ENCODE measurements around the gene SNX8. TPM values are rescaled to one million over a fixed set of nuclear protein-coding genes. Genes with fewer than 3 reads are reported as not detected.

SNX8 gene
- total RNA-seq, 1 experiment from 2014 or later = 86.6 TPM

- no peak for TF ChIP-seq CTCF (IDR thresholded peaks at IDR 0.05; ENCODE audit: insufficient read depth in 1 of 2, low read depth in 1 of 2, low read length in 1 of 2, severe bottlenecking in 1 of 2, unreplicated experiment in 1 of 2)
- no peaks in the 10 kb centered on the region for H3K27me3 Mint-ChIP-seq (ENCODE audit: insufficient read depth, unreplicated experiment)
- peaks cover 30% of the 10 kb centered on the region for H3K36me3 Mint-ChIP-seq (ENCODE audit: insufficient read depth, unreplicated experiment)
- H3K4me1 Mint-ChIP-seq (ENCODE audit: low read depth, unreplicated experiment) = no peaks in the 10 kb centered on the region
- no TSS peak for BruUV-seq (replicated peaks)
- Histone ChIP-seq H3K27me3 (replicated peaks; ENCODE audit: control insufficient read depth, insufficient read depth, low read length) (no peaks in the 10 kb centered on the region), H3K9me3 (no peaks in the 10 kb centered on the region), H3K4me3 (ENCODE audit: low read depth, low read length) (no peak overlapping the region), H3K36me3 (ENCODE audit: control insufficient read depth, insufficient read depth, low read length) (no peaks in the 10 kb centered on the region; the same call in 1 of the 2 replicates), H3K4me1 (no peaks in the 10 kb centered on the region)
- CTCF ChIA-PET = no interaction called here
- H3K4me3 Mint-ChIP-seq (ENCODE audit: unreplicated experiment) = no peak overlapping the region
- intact Hi-C loops (cut with micrococcal nuclease; ENCODE audit: unreplicated experiment) = no loop called here
- POLR2A ChIA-PET = no interaction called here
- DNase-seq = no peak
- H3K27ac Mint-ChIP-seq (ENCODE audit: unreplicated experiment) = no peak overlapping the region
- H3K9me3 Mint-ChIP-seq (ENCODE audit: unreplicated experiment) = no peaks in the 10 kb centered on the region
These were observed 62.9 kb downstream of the SNX8 start for GRCh38 chr7:2251381-2251780.

- intact Hi-C loops (cut with micrococcal nuclease; ENCODE audit: unreplicated experiment) = no loop called here
- H3K27me3 Mint-ChIP-seq (ENCODE audit: insufficient read depth, unreplicated experiment) = no peaks in the 10 kb centered on the region
- ChIA-PET CTCF (interaction anchor here (1.3 kb wide), 1 partner anchor 98 kb away, joined by 5 read pairs; no protein-coding TSS in a partner anchor), POLR2A (interaction anchor here (0.6 kb wide), 1 partner anchor 17 kb away, joined by 3 read pairs; the partner anchor contains the start of gene MAD1L1)
- no peaks in the 10 kb centered on the region for H3K27me3 ChIP-seq (replicated peaks; ENCODE audit: control insufficient read depth, insufficient read depth, low read length)
- no peaks in the 10 kb centered on the region for H3K9me3 ChIP-seq
- peaks cover 20% of the 10 kb centered on the region for H3K36me3 Mint-ChIP-seq (ENCODE audit: insufficient read depth, unreplicated experiment)
- no peaks in the 10 kb centered on the region; the same call in 1 of the 2 replicates for H3K36me3 ChIP-seq (ENCODE audit: control insufficient read depth, insufficient read depth, low read length)
- no peaks in the 10 kb centered on the region for H3K4me1 Mint-ChIP-seq (ENCODE audit: low read depth, unreplicated experiment)
- TF ChIP-seq CTCF (IDR thresholded peaks at IDR 0.05; ENCODE audit: insufficient read depth in 1 of 2, low read depth in 1 of 2, low read length in 1 of 2, severe bottlenecking in 1 of 2, unreplicated experiment in 1 of 2) = no peak
- no peak overlapping the region for H3K27ac Mint-ChIP-seq (ENCODE audit: unreplicated experiment)
- no peaks in the 10 kb centered on the region for H3K9me3 Mint-ChIP-seq (ENCODE audit: unreplicated experiment)
- BruUV-seq (replicated peaks) = no TSS peak
- no peak for DNase-seq
- H3K4me3 Mint-ChIP-seq (ENCODE audit: unreplicated experiment) = no peak overlapping the region
- no peak overlapping the region for H3K4me3 ChIP-seq (ENCODE audit: low read depth, low read length)
- no peaks in the 10 kb centered on the region for H3K4me1 ChIP-seq
These were observed 64.4 kb downstream of the SNX8 start for GRCh38 chr7:2249744-2250323.

- POLR2A ChIA-PET = interaction anchor here (0.6 kb wide), 2 partner anchors 16 to 36 kb away, joined by 3 to 4 read pairs; partner anchors contain the start of gene MAD1L1
- peaks cover 6% of the 10 kb centered on the region for H3K4me1 Mint-ChIP-seq (ENCODE audit: low read depth, unreplicated experiment)
These were observed 65.1 kb downstream of the SNX8 start for GRCh38 chr7:2248984-2249694.

More at GRCh38 chr7:2248984-2249694, 65.1 kb downstream of the SNX8 start:
- Histone ChIP-seq H3K9me3 (no peaks in the 10 kb centered on the region), H3K4me1 (no peaks in the 10 kb centered on the region), H3K4me3 (ENCODE audit: low read depth, low read length) (no peak overlapping the region), H3K27me3 (replicated peaks; ENCODE audit: control insufficient read depth, insufficient read depth, low read length) (no peaks in the 10 kb centered on the region), H3K36me3 (ENCODE audit: control insufficient read depth, insufficient read depth, low read length) (no peaks in the 10 kb centered on the region; the same call in 1 of the 2 replicates)
- intact Hi-C loops (cut with micrococcal nuclease; ENCODE audit: unreplicated experiment) = no loop called here
- CTCF ChIA-PET = interaction anchor here (1.3 kb wide), 1 partner anchor 99 kb away, joined by 5 read pairs; no protein-coding TSS in a partner anchor
- Mint-ChIP-seq H3K27ac (ENCODE audit: unreplicated experiment) (no peak overlapping the region), H3K9me3 (ENCODE audit: unreplicated experiment) (no peaks in the 10 kb centered on the region), H3K4me3 (ENCODE audit: unreplicated experiment) (no peak overlapping the region), H3K36me3 (ENCODE audit: insufficient read depth, unreplicated experiment) (peaks cover 21% of the 10 kb centered on the region), H3K27me3 (ENCODE audit: insufficient read depth, unreplicated experiment) (no peaks in the 10 kb centered on the region)
- TF ChIP-seq CTCF (IDR thresholded peaks at IDR 0.05; ENCODE audit: insufficient read depth in 1 of 2, low read depth in 1 of 2, low read length in 1 of 2, severe bottlenecking in 1 of 2, unreplicated experiment in 1 of 2) = no peak
- DNase-seq = no peak
- BruUV-seq (replicated peaks) = no TSS peak
